Effector memory CD4-positive, alpha-beta T cell (primary cell): ENCODE results near the gene WNT5B.

Experiments
- DNase-seq, 3 donors: peaks; one replicate each; pipeline ENCODE4 v3.0.0-alpha.2; 2020
- H3K27ac ChIP-seq: 2 replicates; pipeline ENCODE4 v1.7.0; 2013; ENCODE audit warnings: mild to moderate bottlenecking, low read length, moderate library complexity; ENCODE audit not compliant: insufficient read depth, poor library complexity, severe bottlenecking
- H3K27me3 ChIP-seq: replicated peaks from 2 replicates; pipeline ENCODE4 v1.7.0; 2013; ENCODE audit warnings: mild to moderate bottlenecking, low read length; ENCODE audit not compliant: insufficient read depth, control insufficient read depth, poor library complexity, severe bottlenecking
- H3K36me3 ChIP-seq: 2 replicates; pipeline ENCODE4 v1.7.0; 2013; ENCODE audit warnings: mild to moderate bottlenecking, low read length, moderate library complexity; ENCODE audit not compliant: control insufficient read depth, insufficient read depth
- H3K4me1 ChIP-seq: 2 replicates; pipeline ENCODE4 v1.7.0; 2013; ENCODE audit warnings: low read length, mild to moderate bottlenecking; ENCODE audit not compliant: control insufficient read depth, insufficient read depth, poor library complexity, severe bottlenecking
- H3K4me3 ChIP-seq: 2 replicates; pipeline ENCODE4 v1.7.0; 2013; ENCODE audit warnings: low read length, low read depth, mild to moderate bottlenecking; ENCODE audit not compliant: insufficient read depth, poor library complexity, severe bottlenecking
- H3K9me3 ChIP-seq: 2 replicates; pipeline ENCODE4 v1.7.0; 2013; ENCODE audit warnings: mild to moderate bottlenecking, low read length, moderate library complexity; ENCODE audit not compliant: control insufficient read depth

Gene WNT5B

GRCh38 chr12:1650260-1650977 is 21.4 kb downstream of the WNT5B start:
- Histone ChIP-seq H3K4me1 (no peaks in the 10 kb centered on the region), H3K27me3 (no peaks in the 10 kb centered on the region), H3K9me3 (no peaks in the 10 kb centered on the region), H3K27ac (no peak overlapping the region), H3K4me3 (no peak overlapping the region), H3K36me3 (no peaks in the 10 kb centered on the region)
- no peak for DNase-seq

GRCh38 chr12:1650978-1651361 is 21.9 kb downstream of the WNT5B start:
- H3K36me3 ChIP-seq, result no peaks in the 10 kb centered on the region
- no peak overlapping the region for H3K4me3 ChIP-seq
- DNase-seq, result no peak
- no peaks in the 10 kb centered on the region for H3K27me3 ChIP-seq
- no peaks in the 10 kb centered on the region for H3K9me3 ChIP-seq
- H3K4me1 ChIP-seq, result no peaks in the 10 kb centered on the region
- no peak overlapping the region for H3K27ac ChIP-seq

GRCh38 chr12:1651946-1652345 is 22.9 kb downstream of the WNT5B start:
- Histone ChIP-seq H3K36me3 (no peaks in the 10 kb centered on the region), H3K4me3 (no peak overlapping the region), H3K9me3 (no peaks in the 10 kb centered on the region), H3K27me3 (no peaks in the 10 kb centered on the region), H3K4me1 (no peaks in the 10 kb centered on the region), H3K27ac (no peak overlapping the region)
- no peak for DNase-seq

GRCh38 chr12:1655225-1655788 is 26.3 kb downstream of the WNT5B start:
- Histone ChIP-seq H3K4me1 (no peaks in the 10 kb centered on the region), H3K9me3 (no peaks in the 10 kb centered on the region), H3K27ac (no peak overlapping the region), H3K4me3 (no peak overlapping the region), H3K36me3 (no peaks in the 10 kb centered on the region), H3K27me3 (no peaks in the 10 kb centered on the region)
- DNase-seq, result no peak

GRCh38 chr12:1656902-1657301 is 27.9 kb downstream of the WNT5B start:
- Histone ChIP-seq H3K27ac (no peak overlapping the region), H3K27me3 (no peaks in the 10 kb centered on the region), H3K4me1 (no peaks in the 10 kb centered on the region), H3K36me3 (no peaks in the 10 kb centered on the region), H3K4me3 (no peak overlapping the region), H3K9me3 (no peaks in the 10 kb centered on the region)
- DNase-seq, result no peak

GRCh38 chr12:1657688-1658087 is 28.7 kb downstream of the WNT5B start:
- H3K27me3 ChIP-seq, result no peaks in the 10 kb centered on the region
- no peak overlapping the region for H3K27ac ChIP-seq
- no peaks in the 10 kb centered on the region for H3K4me1 ChIP-seq
- DNase-seq, result no peak
- H3K4me3 ChIP-seq, result no peak overlapping the region
- H3K36me3 ChIP-seq, result no peaks in the 10 kb centered on the region
- H3K9me3 ChIP-seq, result no peaks in the 10 kb centered on the region

GRCh38 chr12:1660304-1661187 is 31.5 kb downstream of the WNT5B start:
- no peaks in the 10 kb centered on the region for H3K4me1 ChIP-seq
- H3K4me3 ChIP-seq, result no peak overlapping the region
- no peaks in the 10 kb centered on the region for H3K27me3 ChIP-seq
- H3K27ac ChIP-seq, result peak overlapping the region; percentile 35
- H3K9me3 ChIP-seq, result no peaks in the 10 kb centered on the region
- peak; percentile 57 to 63 (median 61) for DNase-seq
- H3K36me3 ChIP-seq, result no peaks in the 10 kb centered on the region

- Histone ChIP-seq H3K27me3 (no peaks in the 10 kb centered on the region), H3K9me3 (no peaks in the 10 kb centered on the region), H3K27ac (peak overlapping the region; percentile 7), H3K4me1 (no peaks in the 10 kb centered on the region), H3K4me3 (no peak overlapping the region), H3K36me3 (no peaks in the 10 kb centered on the region)
- DNase-seq, result peak; percentile 81 to 87 (median 84)
Observed at GRCh38 chr12:1661553-1662335, 32.7 kb downstream of the WNT5B start.

- peak; percentile 12 to 35 (median 27) for DNase-seq
- Histone ChIP-seq H3K4me1 (peaks cover 4% of the 10 kb centered on the region), H3K27me3 (no peaks in the 10 kb centered on the region), H3K36me3 (no peaks in the 10 kb centered on the region), H3K27ac (peak overlapping the region; percentile 25), H3K4me3 (no peak overlapping the region), H3K9me3 (no peaks in the 10 kb centered on the region)
Observed at GRCh38 chr12:1662761-1663439, 33.9 kb downstream of the WNT5B start.
